Hematopoietic multipotent progenitor cell (in vitro differentiated cells): ENCODE measurements around the gene CTRB2. TPM values are rescaled to one million over a fixed set of nuclear protein-coding genes. Genes with fewer than 3 reads are reported as not detected.
A peak's percentile ranks its signal among the peaks of the same experiment; 100 is the strongest.
"Not testable (repeated sequence)": the region's sequence is repeated elsewhere in the genome, so short reads cannot be mapped to it uniquely, and the experiment has no call there.

Experiments used
- DNase-seq, 3 donors: peaks; one replicate each; pipeline ENCODE4 v3.0.0-alpha.2; 2011 to 2015; ENCODE audit warnings: low read depth in 2 of 3, low spot score in 2 of 3
- total RNA-seq: library from RNA; depleted of rRNA; stranded (reverse); fragments of >200 nt; gene quantifications from one replicate; pipeline ENCODE4 v1.2.3, GENCODE V29; 2012

CTRB2 gene
- total RNA-seq, 1 donor = not detected

DNA sequence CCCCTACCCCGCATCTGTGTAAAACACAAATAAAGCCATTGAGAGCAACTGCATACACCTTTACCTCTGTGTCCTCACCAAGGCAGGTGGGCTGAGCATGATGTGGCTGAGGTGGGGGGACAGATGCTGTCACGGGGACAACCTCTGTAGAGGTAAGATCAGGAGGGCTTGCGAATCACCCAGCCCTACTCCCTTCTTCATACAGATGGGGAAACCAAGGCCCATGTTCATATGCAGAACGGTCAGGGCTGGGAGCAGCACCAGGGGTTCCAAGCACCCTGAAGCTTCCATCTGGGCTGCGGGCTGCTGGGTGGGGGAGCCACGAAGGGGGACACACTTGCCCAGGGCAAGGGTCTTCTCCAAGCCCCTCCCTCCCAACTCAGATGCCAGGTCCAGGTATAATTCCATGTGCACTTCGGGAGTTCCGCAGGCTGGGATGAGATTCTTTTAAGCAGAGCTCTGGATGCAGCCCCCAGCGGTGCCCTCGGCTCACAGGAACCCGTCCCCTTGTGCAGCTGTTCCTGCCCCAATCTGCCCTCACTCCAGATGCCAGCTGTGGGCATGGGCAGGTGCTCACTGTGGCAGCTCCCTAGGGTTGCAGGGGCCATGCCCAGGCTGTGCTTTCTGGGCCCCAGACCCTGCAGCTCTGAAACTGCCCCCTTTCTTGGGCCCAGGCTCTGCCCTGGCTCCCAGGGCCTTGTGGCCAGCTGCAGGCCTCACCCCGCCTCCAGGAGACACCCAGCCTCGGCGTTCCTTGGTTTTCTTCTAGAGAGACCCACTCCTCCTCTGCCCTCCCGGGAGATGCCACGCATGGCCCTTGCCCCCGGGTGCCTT lies 21.4 kb upstream of the CTRB2 start:
- DNase-seq = no peak

DNA sequence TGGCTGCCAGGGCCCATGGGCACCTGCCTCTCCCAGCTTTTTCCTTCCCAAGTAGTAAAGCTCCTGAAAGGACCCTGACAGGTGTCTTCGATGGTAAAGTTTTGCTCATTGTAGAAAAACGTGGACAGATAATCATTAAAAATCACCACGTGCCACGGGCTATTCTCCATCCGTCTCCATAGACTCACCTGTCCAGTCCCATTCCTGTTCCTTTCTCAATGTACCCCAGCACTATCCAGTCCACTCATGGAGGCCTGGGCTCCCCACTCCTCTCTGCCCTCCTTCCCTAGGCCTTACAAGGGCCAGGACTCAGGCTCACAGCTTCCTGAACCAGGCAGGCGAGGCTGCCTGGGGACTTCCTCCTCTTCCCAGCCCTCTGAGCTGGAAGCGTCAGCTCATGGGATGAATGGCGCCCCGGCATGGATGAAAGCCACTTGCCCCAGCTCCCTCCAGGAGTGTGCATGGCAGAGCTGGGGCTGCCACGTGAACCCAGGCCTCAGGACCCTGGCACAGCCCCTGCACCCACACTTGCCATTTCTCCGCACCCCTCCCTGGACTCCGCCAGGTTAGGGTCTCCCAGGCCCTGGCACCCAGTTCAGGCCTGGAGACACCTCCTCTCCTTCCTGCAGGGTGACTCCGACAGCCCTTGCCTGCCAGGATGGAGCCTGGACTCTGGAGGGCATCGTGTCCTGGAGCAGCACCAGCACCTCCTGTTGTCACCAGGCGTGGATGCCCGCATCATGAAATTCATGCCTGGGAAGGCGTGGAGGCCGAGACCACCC lies 20.6 kb upstream of the CTRB2 start:
- no peak for DNase-seq

DNA sequence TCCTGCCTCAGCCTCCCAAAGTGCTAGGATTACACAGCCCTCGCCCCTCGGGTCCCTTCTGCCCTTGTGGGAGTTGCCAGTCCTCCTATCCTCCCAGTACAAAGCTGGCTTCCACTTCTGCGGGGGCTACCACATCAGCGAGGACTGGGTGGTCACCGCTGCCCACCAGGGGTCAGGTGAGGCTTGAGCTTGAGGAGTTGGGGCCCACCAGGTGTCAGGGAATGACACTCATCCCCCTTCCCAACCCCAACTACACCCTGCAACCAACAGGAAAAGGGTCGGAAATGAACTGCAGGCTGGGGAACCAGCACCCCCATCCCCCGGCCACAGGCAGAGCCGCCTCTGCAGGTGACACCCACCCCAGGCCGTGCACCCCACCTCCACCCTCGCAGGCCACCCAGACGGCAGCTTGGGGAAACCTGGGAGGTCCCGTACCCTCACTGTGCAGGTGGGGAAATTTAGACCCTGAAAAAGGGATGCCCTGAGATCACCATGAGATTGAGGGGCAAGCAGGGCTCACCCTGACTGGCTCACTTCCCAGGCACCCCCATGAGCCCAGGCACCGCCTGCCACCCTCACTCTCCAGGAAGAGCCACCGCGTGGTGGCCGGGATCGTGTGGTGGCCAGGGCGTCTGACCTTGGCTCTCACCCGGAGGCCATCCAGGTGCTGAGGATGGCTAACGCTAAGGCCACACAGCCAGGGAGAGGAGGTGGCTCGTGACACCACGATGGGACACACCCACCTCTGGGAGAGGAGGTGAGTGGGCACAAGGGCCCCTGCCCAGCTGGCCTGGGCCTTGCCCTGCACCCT lies 19.8 kb upstream of the CTRB2 start:
- no peak for DNase-seq

DNA sequence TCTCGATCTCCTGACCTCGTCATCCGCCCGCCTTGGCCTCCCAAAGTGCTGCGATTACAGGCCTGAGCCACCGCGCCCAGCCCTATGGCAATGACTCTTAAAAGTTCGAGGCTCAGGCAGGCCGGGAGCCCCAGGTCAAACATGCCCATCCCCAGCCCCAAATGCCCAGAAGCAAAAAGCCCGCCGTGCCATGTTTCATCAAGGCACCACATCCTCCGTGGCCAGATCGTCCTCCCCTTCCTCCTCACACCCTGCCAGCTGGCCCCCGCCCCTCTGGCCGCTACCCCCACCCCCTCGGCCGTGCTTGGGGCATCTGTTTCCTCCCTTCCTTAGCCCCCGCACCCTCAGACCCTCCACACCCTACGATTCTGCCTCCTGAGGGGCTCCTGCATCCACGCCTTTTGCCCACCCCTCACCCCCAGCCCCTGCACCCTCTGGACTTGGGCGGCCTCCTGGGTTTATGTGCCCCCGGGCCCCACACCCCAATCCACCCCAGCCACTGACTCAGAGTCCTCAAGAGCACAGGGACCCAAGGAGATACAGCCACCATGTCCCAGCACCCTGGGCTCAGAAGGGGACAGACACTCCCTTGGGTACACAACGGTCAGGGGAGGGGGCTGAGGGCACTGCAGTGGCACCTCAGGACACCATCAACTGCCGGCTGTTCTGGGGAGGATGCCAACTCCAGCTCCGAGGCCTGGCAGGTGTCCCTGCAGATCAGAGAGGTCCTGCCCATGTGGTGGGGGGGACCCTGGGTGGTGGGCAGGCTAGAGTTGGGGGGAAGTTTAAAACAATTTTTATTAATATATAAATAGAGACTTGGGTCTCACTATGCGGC lies 18.9 kb upstream of the CTRB2 start:
- DNase-seq = no peak

DNA sequence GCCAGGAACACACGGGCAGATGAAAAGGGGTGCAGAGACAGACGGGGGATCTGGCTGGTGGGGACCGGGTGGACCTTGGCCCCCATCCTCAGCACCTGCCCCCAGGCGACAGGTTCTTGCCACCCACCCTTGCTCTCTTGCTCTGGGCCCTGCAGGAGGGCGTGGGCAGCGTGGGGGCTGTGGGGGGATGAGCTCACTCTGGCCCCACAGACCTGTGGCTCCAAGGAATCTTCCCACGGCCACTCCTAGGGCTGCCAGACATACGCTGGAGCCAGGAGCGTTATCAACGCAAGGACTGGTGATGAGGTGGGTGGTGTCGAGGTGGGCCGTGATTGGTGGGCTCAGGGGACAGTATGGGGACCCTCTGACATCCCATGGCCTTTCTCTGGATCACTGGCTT lies 18.1 kb upstream of the CTRB2 start:
- DNase-seq = no peak

DNA sequence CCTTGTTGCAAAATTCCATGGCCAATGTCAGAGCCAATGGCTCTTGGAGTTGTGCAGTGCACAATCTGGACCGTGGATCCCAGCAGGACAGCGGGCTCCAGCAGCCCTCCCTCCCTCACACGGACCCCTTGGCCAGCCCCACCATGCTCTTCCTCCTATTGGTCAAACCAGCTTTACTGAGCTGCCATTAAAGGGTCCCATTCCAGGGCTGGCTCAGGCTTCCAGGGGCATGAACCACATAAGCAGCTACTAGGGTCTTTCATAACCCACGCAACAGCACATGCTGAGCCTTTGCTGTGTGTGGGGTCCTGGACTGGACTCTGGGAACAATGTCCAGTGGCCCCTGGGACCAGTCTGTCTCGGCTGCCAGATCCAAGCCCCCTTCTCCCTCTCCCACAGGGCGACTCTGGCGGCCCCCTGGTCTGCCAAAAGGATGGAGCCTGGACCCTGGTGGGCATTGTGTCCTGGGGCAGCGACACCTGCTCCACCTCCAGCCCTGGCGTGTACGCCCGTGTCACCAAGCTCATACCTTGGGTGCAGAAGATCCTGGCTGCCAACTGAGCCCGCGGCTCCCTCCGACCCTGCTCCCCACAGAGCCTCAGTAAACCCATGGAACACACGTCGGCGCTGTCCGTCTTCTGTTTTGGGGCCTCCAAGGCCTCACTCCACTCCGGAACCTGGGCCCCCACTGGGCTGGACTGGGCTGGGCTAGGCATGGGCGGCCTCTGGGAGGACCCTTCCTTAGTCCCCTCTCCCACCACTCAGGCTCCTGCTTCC lies 17.5 kb upstream of the CTRB2 start:
- no peak for DNase-seq

DNA sequence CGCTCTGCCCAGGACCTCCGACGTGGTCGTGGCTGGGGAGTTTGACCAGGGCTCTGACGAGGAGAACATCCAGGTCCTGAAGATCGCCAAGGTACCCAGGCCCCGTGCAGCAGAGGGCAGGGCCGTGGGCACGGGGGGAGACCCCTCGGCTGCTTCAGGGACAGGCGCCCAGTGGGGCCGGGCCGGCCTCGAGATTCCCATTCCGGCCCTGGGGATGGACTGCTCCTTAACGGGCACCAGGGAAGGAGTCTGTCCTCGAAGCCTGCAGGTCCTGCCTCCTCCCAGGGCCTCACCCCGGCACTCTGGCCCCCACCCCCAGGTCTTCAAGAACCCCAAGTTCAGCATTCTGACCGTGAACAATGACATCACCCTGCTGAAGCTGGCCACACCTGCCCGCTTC lies 16.2 kb upstream of the CTRB2 start:
- DNase-seq = not testable (repeated sequence)

DNA sequence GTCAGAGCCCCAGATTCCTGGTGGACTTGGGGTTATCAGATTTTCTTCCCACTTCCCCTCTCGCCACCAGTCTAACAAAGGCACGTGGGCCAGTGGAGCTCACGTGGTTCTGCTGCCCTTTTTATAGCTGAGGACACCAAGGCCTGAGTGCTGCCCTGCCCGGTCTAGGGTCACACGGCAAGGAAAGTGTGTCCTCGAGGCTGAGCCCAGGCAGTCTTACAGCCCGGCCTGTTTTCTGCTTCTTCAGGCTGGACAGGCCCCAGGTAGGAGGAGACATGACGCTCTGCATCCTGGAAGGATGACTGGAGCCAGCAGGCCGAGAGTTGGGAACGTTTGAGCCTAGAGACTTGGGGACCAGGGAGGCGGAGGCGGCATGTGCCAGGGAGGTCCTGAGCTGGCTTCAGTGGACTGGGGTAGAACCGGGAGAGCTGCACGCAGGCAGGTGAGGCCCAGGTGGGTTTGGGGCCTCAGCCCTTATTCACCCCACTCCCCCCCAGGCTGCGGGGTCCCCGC lies 15.4 kb upstream of the CTRB2 start:
- no peak for DNase-seq

DNA sequence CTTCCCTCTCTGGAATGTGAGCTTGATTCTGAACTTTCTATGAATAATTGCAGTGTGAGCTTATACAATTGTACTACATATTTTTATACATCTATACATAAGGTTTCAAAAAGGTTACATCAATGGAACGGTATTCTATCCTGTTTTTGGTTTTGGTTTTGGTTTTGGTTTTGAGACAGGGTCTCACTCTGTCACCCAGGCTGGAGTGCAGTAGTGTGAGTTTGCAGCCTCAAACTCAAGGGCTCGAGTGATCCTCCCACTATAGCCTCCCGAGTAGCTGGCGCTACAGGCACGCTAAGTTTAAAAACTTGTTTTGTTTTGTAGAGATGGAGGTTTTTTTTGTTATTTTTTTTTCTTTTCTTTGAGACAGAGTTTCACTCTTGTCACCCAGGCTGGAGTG lies 12.9 kb upstream of the CTRB2 start:
- DNase-seq = peak in 1 of 3 donors; percentile 19

DNA sequence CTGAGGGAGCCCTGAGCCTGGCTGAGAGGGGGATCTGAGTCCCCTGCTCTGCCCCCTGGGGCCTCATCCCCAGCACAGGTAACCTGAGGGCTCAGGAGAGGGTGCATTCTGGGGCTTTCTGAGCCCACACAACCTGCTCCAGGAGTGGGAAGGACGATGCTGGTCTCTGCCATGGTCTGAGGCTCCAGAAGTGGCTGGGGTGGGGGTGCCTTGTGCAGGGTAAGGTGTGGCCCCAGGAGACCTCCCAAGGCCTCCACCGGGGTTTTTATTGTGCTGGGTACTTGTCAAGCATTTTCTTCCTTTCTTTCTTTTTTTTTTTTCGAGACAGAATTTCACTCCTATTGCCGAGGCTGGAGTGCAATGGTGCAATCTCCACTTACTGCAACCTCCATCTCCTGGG lies 12.1 kb upstream of the CTRB2 start:
- DNase-seq = no peak

DNA sequence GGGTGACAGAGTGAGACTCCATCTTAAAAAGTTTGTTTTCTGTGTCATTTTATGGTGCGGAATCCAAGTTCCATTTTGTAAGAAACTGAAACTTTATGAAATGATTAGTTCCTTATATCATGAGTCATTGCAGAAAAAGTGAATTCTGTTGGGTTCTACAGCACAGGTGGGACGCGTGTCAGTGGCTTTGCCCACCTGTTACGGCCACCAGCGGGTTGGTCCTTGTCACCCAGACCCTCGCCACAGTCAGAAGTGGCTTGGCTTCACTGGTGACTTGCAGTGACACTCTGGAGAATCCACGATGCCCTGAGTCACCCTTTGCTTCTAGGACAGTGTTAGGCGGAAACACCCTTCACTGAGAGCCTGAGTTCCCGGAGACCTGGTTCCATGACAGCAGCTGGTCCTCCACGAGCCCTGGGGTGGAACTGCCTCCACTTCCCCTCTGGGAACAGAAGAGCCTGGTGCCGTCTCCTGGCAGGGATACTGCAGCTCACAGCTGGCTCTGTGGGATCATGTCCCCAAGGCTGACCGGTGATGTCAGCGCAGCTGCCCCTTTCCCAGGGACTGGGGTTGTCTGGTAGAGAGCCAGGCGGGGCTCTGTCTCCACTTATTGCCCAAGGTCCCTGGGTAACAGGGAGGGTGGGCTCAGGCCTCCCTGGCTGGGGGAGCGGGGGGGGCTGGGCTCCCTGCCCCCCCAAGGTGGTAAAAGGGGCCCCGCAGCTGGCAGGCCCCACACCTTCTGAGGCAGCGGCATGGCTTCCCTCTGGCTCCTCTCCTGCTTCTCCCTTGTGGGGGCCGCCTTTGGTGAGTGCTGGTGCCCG lies 11.5 kb upstream of the CTRB2 start, which contains the start of gene CTRB1:
Gene CTRB1 (plus strand): TSS at position 733 of the 821 bp plus-strand sequence. CDS start 20 bp downstream, at position 753.
- DNase-seq = no peak

DNA sequence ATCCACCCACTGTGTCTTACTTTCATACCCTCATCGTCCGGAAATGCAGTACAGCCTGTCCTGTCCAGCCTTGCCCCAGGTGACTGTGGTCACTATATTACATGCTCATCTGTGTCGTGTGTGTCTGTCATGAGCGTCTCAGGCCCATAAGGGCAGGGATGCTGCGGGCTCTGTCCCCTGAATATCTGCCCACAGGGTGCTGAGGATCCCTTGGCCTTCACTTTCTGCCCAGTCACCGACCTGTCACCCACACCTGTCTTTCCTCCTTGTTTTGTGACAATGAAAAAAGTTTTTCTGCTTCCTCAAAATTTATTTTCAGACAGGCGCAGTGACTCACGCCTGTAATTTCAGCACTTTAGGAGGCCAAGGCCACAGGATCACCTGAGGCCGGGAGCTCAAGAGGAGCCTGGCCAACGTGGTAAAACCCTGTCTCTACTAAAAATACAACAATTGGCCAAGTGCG lies 10.5 kb upstream of the CTRB2 start:
- no peak for DNase-seq

DNA sequence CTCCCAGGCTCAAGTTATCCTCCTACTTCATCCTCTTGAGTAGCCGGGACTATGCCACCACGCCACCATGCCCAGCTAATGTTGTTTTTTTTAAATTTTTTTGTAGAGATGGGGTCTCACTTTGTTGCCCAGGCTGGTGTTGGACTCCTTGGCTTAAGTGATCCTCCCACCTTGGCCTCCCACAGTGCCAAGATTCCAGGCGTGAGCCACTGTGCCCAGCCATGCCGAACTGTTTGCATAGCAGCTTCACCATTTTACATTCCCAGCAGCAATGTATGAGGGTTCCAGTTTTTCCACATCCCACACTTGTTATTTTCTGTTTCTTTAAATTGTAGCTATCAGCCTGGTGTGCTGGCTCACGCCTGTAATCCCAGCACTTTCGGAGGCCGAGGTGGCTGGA lies 9.6 kb upstream of the CTRB2 start:
- no peak for DNase-seq

DNA sequence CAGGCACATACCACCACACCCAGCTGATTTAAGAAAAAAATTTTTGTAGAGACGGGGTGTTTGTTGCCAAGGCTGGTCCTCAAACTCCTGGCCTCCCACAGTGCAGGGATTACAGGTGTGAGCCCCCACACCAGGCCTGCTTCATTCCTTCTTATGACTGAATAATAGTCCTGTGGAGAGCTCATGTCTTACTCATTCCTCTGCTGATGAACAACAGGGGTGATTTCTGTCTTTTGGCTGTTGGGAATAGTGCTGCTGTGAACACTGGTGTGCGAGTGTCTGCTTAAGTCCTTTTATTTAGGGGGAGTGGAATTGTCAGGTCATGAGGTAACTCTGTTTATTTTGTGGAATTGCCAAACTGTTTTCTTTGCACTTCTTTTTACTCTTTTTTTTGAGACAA lies 9.2 kb upstream of the CTRB2 start:
- no peak for DNase-seq

DNA sequence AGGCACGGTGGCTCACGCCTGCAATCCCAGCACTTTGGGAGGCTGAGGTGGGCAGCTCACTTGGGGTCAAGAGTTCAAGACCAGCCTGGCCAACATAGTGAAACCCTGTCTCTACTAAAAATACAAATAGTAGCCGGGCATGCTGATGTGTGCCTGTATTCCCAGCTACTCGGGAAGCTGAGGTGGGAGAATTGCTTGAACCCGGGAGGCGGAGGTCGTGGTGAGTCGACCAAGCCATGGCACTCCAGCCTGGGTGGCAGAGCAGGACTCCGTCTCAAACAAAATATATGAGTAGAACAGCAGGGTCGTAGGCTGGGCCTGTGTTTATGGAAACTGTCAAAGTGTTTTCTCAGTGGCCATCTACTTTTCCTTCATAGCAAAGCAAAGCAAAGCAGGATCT lies 4.3 kb upstream of the CTRB2 start:
- DNase-seq = not testable (repeated sequence)

DNA sequence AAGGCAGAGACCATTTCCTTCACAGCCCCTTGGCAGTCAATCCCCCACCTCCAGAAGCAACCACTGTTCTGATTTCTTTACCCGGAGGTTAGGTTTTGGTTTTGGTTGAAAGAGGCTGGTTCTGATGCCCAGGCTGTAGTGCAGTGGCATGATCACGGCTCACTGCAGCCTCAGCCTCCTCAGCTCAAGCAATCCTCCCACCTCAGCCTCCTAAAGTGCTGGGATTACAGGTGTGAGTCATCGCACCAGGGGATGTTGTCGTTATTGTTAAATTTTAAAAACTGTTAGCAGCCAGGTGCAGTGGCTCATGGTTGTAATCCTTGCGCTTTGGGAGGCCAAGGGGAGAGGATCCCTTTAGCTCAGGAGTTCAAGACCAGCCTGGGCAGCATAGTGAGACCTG lies 3.0 kb upstream of the CTRB2 start:
- no peak for DNase-seq

DNA sequence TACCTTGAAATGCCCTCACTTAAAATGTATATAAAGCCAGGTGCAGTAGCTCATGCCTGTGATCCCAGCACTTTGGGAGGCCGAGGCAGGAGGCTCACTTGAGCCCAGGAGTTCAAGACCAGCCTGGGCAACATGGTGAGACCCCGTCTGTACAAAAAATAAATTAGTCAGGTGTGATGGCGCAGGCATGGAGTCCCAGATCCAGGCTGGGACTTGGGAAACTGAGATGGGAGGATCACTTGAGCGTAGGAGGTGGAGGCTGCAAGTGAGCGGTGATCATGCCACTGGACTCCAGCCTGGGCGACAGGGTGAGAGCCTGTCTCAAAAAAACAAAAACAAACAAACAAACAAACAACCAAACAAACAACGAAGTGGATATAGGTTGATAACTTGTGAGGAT lies 2.6 kb upstream of the CTRB2 start:
- not testable (repeated sequence) for DNase-seq

DNA sequence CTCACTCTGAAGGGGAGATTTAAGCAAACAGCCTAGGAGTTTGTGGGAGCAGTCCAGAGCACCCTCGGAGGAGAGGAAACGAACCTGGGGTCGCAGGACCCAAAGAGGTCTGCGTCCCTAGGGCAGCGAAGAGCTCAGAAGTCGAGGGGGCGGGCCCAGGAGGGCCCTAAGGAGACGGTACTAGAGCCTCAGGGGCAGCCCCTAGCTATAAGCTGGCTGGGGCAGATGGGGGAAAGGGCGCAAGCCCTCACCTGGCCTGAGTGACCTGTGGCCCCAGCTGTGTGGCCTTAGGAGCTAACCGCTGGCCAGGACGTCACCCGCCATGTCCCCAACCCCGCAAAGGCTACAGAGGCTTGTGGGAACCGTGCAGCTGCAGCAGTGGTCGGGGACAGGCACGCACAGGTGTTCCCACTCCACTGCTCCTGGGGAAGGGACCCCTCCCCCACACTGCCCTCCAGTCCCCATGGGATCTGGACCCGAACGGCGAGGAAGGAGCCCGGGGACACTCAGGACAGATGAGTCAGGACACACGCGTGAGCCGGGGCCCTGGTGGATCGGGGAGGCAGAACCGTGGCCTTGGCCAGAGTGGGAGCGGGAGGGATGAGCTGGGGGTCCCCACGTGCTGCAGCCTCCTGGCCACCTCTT lies 2.0 kb upstream of the CTRB2 start:
- DNase-seq = no peak
